ENCODE measurements around the gene RAB6A.

RAB6A gene

DNA sequence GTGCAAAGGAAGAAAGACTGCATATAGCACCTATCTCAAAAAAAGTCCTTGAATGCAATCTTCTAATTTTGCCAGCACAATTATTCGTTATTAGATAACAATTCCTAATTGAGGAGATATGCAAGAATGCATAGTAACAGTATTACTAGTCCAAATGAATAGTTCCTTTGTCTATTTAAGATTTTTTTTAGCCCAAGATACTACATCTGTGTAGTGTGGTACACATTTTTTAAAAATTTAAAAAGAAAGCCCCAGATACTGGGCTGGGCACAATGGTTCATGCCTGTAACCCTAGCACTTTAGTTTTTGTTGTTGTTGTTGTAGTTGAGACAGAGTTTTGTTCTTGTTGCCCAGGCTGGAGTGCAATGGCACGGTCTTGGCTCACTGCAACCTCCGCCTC lies 43.7 kb downstream of the RAB6A start:
- DNase-seq (ENCODE audit: low read depth): no peak
- TF ChIP-seq CTCF (IDR thresholded peaks at IDR 0.05; ENCODE audit: insufficient read depth, low read depth, low read length, missing control alignments): no peak
- H3K4me3 ChIP-seq (ENCODE audit: low read length): no peak overlapping the region

GRCh38 chr11:73716153-73717056 lies 44.5 kb downstream of the RAB6A start:
- H3K4me3 ChIP-seq (ENCODE audit: low read length): no peak overlapping the region
- DNase-seq (ENCODE audit: low read depth): no peak
- TF ChIP-seq CTCF (IDR thresholded peaks at IDR 0.05; ENCODE audit: insufficient read depth, low read depth, low read length, missing control alignments): no peak

DNA sequence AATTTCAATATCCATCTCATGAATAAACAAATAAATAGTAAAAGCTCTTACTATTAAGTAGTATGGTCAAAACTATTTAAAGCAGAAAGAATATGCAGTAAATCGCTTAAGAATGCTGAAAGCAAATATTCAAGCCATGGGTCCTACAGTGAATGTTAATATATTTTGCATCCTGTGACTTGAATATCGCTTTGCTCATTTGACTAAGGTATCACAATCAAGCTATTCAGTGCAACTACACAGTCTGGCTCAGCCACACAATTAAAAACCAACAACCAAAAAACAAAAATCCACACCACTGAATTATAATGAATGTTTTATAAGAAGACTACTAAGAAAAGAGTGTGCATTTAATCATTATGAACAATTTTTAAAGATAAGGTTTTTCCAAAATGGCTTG lies 45.3 kb downstream of the RAB6A start:
- DNase-seq (ENCODE audit: low read depth): no peak
- no peak for TF ChIP-seq CTCF (IDR thresholded peaks at IDR 0.05; ENCODE audit: insufficient read depth, low read depth, low read length, missing control alignments)
- H3K4me3 ChIP-seq (ENCODE audit: low read length): no peak overlapping the region

DNA sequence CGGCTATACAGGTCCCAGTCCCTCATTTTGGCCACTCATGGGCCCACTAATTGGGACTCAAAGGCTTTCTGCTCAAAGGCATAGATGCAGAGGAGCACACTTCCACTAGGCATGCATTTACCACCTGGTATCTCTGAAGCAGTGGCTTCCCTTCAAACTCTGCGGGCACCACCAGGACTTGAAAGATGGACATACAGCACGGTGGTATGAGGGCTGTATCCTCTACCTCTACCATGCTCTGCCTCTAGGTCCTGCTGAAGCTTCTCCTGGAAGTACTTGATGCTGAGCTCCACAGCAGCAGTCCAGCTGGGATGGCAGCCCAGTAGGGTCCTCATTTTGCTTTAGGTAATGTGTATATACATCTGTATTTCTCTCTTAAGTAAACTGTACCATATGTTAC lies 49.9 kb downstream of the RAB6A start:
- TF ChIP-seq CTCF (IDR thresholded peaks at IDR 0.05; ENCODE audit: insufficient read depth, low read depth, low read length, missing control alignments): no peak
- H3K4me3 ChIP-seq (ENCODE audit: low read length): no peak overlapping the region
- no peak for DNase-seq (ENCODE audit: low read depth)

- TF ChIP-seq CTCF (IDR thresholded peaks at IDR 0.05; ENCODE audit: insufficient read depth, low read depth, low read length, missing control alignments): no peak
- H3K4me3 ChIP-seq (ENCODE audit: low read length): no peak overlapping the region
- DNase-seq (ENCODE audit: low read depth): no peak
Observed at GRCh38 chr11:73705053-73705452, 55.8 kb downstream of the RAB6A start.

DNA sequence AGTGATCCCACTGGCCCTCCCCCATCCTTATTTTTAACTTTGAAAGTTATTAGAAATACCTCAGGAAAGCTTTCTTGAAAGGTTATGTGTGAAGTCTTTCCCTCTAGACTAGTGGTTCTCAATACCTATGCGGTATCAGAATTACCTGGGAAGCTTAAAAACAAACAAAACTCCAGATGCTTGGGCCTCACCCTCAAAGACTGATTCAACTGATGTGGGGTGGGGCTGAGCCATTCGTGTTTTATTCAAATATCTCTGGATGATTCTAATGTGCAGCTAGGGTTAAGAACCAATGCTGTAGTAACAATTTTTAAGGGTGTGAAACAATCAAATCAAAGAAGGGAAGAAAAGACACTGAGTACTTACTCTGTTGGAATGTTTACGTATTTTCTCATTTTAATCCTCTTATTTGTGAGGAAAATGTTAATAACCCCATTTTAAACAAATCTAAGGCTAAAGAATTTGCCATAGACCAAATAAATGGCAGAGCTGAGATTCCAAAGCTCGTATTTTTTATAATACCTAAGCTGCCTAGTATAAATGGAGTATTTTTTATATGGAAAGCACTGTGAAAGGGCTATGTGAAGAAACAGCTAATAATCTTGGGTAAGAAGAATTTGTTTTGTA lies 66.9 kb downstream of the RAB6A start:
- TF ChIP-seq CTCF (IDR thresholded peaks at IDR 0.05; ENCODE audit: insufficient read depth, low read depth, low read length, missing control alignments): no peak
- H3K4me3 ChIP-seq (ENCODE audit: low read length): no peak overlapping the region
- no peak for DNase-seq (ENCODE audit: low read depth)

All from epithelial cell of esophagus (primary cell).